K562 (cell line): ENCODE measurements around the gene MTHFR. TPM values are rescaled to one million over a fixed set of nuclear protein-coding genes. Genes with fewer than 3 reads are reported as not detected.

Experiments
- CCAR2 ChIP-seq: fragments of 200-400 bp; formaldehyde crosslinking; IDR thresholded peaks from 2 replicates; pipeline ENCODE4 v1.6.1; 2017; ENCODE audit warnings: mild to moderate bottlenecking, low read depth, low read length
- E2F8 ChIP-seq: fragments of 450-650 bp; IDR thresholded peaks from 2 replicates; pipeline ENCODE4 v1.7.1; 2018; ENCODE audit warnings: mild to moderate bottlenecking, low read depth; ENCODE audit not compliant: partially characterized antibody
- FOXJ3 ChIP-seq: sonication (generic); formaldehyde crosslinking; IDR thresholded peaks from 2 replicates; pipeline ENCODE4 v1.4.0; 2020; ENCODE audit warnings: mild to moderate bottlenecking, missing genetic modification reagents
- GABPA ChIP-seq: fragments of 200-800 bp; sonication (Bioruptor generic); conservative IDR thresholded peaks from 2 replicates; pipeline ENCODE4 v1.6.1; 2016; ENCODE audit warnings: low read depth, missing genetic modification characterization, missing compliant biosample characterization
- HNRNPL ChIP-seq: fragments of 200-400 bp; formaldehyde crosslinking; IDR thresholded peaks from 2 replicates; pipeline ENCODE4 v1.6.1; 2017; ENCODE audit warnings: low read depth, mild to moderate bottlenecking, low read length
- HNRNPUL1 ChIP-seq: fragments of 200-400 bp; formaldehyde crosslinking; IDR thresholded peaks from 2 replicates; pipeline ENCODE4 v1.6.1; 2017; ENCODE audit warnings: low read length
- JUNB ChIP-seq: fragments of 450-650 bp; formaldehyde crosslinking; conservative IDR thresholded peaks from 2 replicates; pipeline ENCODE4 v1.4.0; 2020; ENCODE audit warnings: mild to moderate bottlenecking
- NCOA1 ChIP-seq: fragments of 450-650 bp; IDR thresholded peaks from 2 replicates; pipeline ENCODE4 v1.6.1; 2016; ENCODE audit warnings: low read depth
- PCBP1 ChIP-seq: fragments of 200-400 bp; formaldehyde crosslinking; IDR thresholded peaks from 2 replicates; pipeline ENCODE4 v1.6.1; 2018; ENCODE audit warnings: mild to moderate bottlenecking, low read depth, low read length; ENCODE audit not compliant: poor library complexity, severe bottlenecking
- PREB ChIP-seq: sonication (generic); formaldehyde crosslinking; IDR thresholded peaks from 2 replicates; pipeline ENCODE4 v1.8.1; 2023; ENCODE audit warnings: mild to moderate bottlenecking, missing genetic modification reagents
- RBM14 ChIP-seq: fragments of 200-400 bp; formaldehyde crosslinking; IDR thresholded peaks from 2 replicates; pipeline ENCODE4 v1.6.1; 2018; ENCODE audit warnings: low read depth, mild to moderate bottlenecking, low read length, moderate library complexity, borderline replicate concordance; ENCODE audit not compliant: insufficient read depth
- RBM15 ChIP-seq: fragments of 200-400 bp; formaldehyde crosslinking; IDR thresholded peaks from 2 replicates; pipeline ENCODE4 v1.6.1; 2018; ENCODE audit warnings: mild to moderate bottlenecking, low read length, moderate library complexity; ENCODE audit not compliant: insufficient read depth
- RBM34 ChIP-seq: fragments of 200-400 bp; formaldehyde crosslinking; IDR thresholded peaks from 2 replicates; pipeline ENCODE4 v1.6.1; 2018; ENCODE audit warnings: low read length, borderline replicate concordance; ENCODE audit not compliant: insufficient read depth
- TAF15 ChIP-seq: fragments of 200-400 bp; formaldehyde crosslinking; IDR thresholded peaks from 2 replicates; pipeline ENCODE4 v1.6.1; 2017; ENCODE audit warnings: mild to moderate bottlenecking, low read depth, low read length, moderate library complexity
- TFE3 ChIP-seq: fragments of 450-650 bp; formaldehyde crosslinking; IDR thresholded peaks from 2 replicates; pipeline ENCODE4 v1.4.0; 2020; ENCODE audit warnings: mild to moderate bottlenecking, mixed read lengths
- TSHZ1 ChIP-seq: fragments of 250-450 bp; sonication (Bioruptor Pico); IDR thresholded peaks from 2 replicates; pipeline ENCODE4 v1.4.0; 2020; ENCODE audit warnings: mild to moderate bottlenecking, moderate library complexity
- ZNF184 ChIP-seq: sonication (generic); formaldehyde crosslinking; IDR thresholded peaks from 2 replicates; pipeline ENCODE4 v1.5.0; 2020; ENCODE audit warnings: missing genetic modification reagents
- ZNF444 ChIP-seq: fragments of 250-450 bp; sonication (Bioruptor Pico); IDR thresholded peaks from 2 replicates; pipeline ENCODE4 v1.4.0; 2020; ENCODE audit warnings: mild to moderate bottlenecking, moderate library complexity
- polyA plus RNA-seq, 8 experiments: library from polyadenylated mRNA; depleted of rRNA in 4 of 8; stranded (reverse) in 5 of 8; unstranded in 3 of 8; fragments of >200 nt; fragmentation: Nextera tagmentation in 2 of 8; fragmentation: Illumina TruSeq in 1 of 8; extraction: Ambion mirVana in 2 of 8; extraction: Trizol in 1 of 8; gene quantifications; 2 replicates each; pipeline versions ENCODE4 v1.2.1 to v1.2.3, GENCODE V29; 2011 to 2014; ENCODE audit warnings: inconsistent platforms in 1 of 8, missing spikeins in 1 of 8
- total RNA-seq, 7 experiments: library from RNA; depleted of rRNA in 6 of 7; stranded (reverse); fragments of >200 nt in 6 of 7; fragmentation: Illumina TruSeq in 2 of 7; extraction: Trizol in 2 of 7; gene quantifications; 2 replicates each; pipeline versions ENCODE4 v1.2.1 to v1.2.3, GENCODE V29; 2011 to 2021; ENCODE audit warnings: low replicate concordance in 1 of 7

The MTHFR gene
- total and polyA plus RNA-seq, 9 of the 15 experiments (the other 6 are each of a cell fraction or from before 2014, with no cell fraction given): 5.0 to 104 (median 62.6) TPM

- no peak for TF ChIP-seq ZNF184 (CRISPR knock-in tag)
- no peak for TF ChIP-seq PCBP1
- no peak for TF ChIP-seq PREB (CRISPR knock-in tag)
- TF ChIP-seq CCAR2: no peak
- no peak for TF ChIP-seq JUNB (CRISPR knock-in tag)
- TF ChIP-seq HNRNPUL1: no peak
- TF ChIP-seq GABPA (tag): no peak
- TF ChIP-seq E2F8: no peak
- no peak for TF ChIP-seq RBM15
- TF ChIP-seq RBM14: no peak
- TF ChIP-seq ZNF444 (CRISPR knock-in tag): 0 out of 2 replicates have a peak, but pooled peaks have one; percentile 18
- no peak for TF ChIP-seq TSHZ1 (CRISPR knock-in tag)
- no peak for TF ChIP-seq FOXJ3 (CRISPR knock-in tag)
- TF ChIP-seq RBM34: no peak
- TF ChIP-seq TAF15: no peak
- TF ChIP-seq HNRNPL: no peak
- TF ChIP-seq NCOA1: no peak; the same call in 1 of the 2 replicates
- TF ChIP-seq TFE3: no peak
Observed at GRCh38 chr1:11802973-11803885, 2.5 kb downstream of the MTHFR start (continued).
